HEK293T (cell line): ENCODE results near the gene UCP2.

ENCODE experiments used
- CTCF ChIA-PET: fragments of 350-600 bp; formaldehyde crosslinking; extraction: SDS; loops from one replicate; lab custom pipeline; 2021; ENCODE audit warnings: antibody characterized with exemption, inconsistent platforms; lab: Yijun Ruan, JAX
- POLR2A ChIA-PET: fragments of 350-600 bp; formaldehyde crosslinking; extraction: SDS; loops from one replicate; lab custom pipeline; 2020; ENCODE audit warnings: antibody characterized with exemption, inconsistent platforms; lab: Yijun Ruan, JAX
- DNase-seq: peaks from one replicate; pipeline ENCODE4 v3.0.0; 2012; ENCODE audit warnings: mixed read lengths; ENCODE audit errors: extremely low spot score
- ARNT ChIP-seq: fragments of 450-650 bp; IDR thresholded peaks from 2 replicates; pipeline ENCODE4 v1.6.1; 2017; ENCODE audit warnings: mild to moderate bottlenecking
- BHLHE40 ChIP-seq: fragments of 450-650 bp; IDR thresholded peaks from 2 replicates; pipeline ENCODE4 v1.6.1; 2016; ENCODE audit warnings: mild to moderate bottlenecking, moderate library complexity, borderline replicate concordance
- CTBP1 ChIP-seq: fragments of 450-650 bp; IDR thresholded peaks from 2 replicates; pipeline ENCODE4 v1.6.1; 2016; ENCODE audit warnings: borderline replicate concordance
- ELF4 ChIP-seq: fragments of 450-650 bp; IDR thresholded peaks from 2 replicates; pipeline ENCODE4 v1.6.1; 2017; ENCODE audit warnings: antibody characterized with exemption
- FOXA1 ChIP-seq: fragments of 450-650 bp; IDR thresholded peaks from 2 replicates; pipeline ENCODE4 v1.6.1; 2016; ENCODE audit warnings: mild to moderate bottlenecking
- FOXK2 ChIP-seq: fragments of 450-650 bp; IDR thresholded peaks from 2 replicates; pipeline ENCODE4 v1.6.1; 2016; ENCODE audit warnings: mild to moderate bottlenecking
- FOXM1 ChIP-seq: fragments of 450-650 bp; IDR thresholded peaks from 2 replicates; pipeline ENCODE4 v1.6.1; 2017; ENCODE audit warnings: mild to moderate bottlenecking, borderline replicate concordance
- HDGF ChIP-seq: fragments of 450-650 bp; IDR thresholded peaks from 2 replicates; pipeline ENCODE4 v1.6.1; 2017; ENCODE audit warnings: antibody characterized with exemption, borderline replicate concordance
- L3MBTL2 ChIP-seq: fragments of 450-650 bp; conservative IDR thresholded peaks from 2 replicates; pipeline ENCODE4 v1.6.1; 2016; ENCODE audit warnings: mild to moderate bottlenecking
- LEF1 ChIP-seq: fragments of 450-650 bp; IDR thresholded peaks from 2 replicates; pipeline ENCODE4 v1.6.1; 2017; ENCODE audit warnings: mild to moderate bottlenecking, borderline replicate concordance
- NFRKB ChIP-seq: fragments of 450-650 bp; IDR thresholded peaks from 2 replicates; pipeline ENCODE4 v1.6.1; 2016; ENCODE audit warnings: mild to moderate bottlenecking, moderate library complexity
- SP1 ChIP-seq: fragments of 450-650 bp; IDR thresholded peaks from 2 replicates; pipeline ENCODE4 v1.6.1; 2017
- SUZ12 ChIP-seq: fragments of 450-650 bp; IDR thresholded peaks from 2 replicates; pipeline ENCODE4 v1.6.1; 2016; ENCODE audit warnings: mild to moderate bottlenecking
- TARDBP ChIP-seq: fragments of 450-650 bp; IDR thresholded peaks from 2 replicates; pipeline ENCODE4 v1.6.1; 2016
- ZNF384 ChIP-seq: fragments of 450-650 bp; IDR thresholded peaks from 2 replicates; pipeline ENCODE4 v1.6.1; 2016
- TF ChIP-seq, protein P1 (sequence below): fragments of 450-650 bp; IDR thresholded peaks from 2 replicates; pipeline ENCODE4 v1.6.1; 2016

The UCP2 gene

GRCh38 chr11:74015919-74016684 is 33.5 kb upstream of the UCP2 start:
- DNase-seq = no peak
- ChIA-PET CTCF (no interaction called here), POLR2A (interaction anchor here (2.2 kb wide), 1 partner anchor 34 kb away, joined by 9 read pairs; the partner anchor contains the start of gene UCP2)
- TF ChIP-seq ARNT = no peak

GRCh38 chr11:74014880-74015279 is 32.2 kb upstream of the UCP2 start:
- TF ChIP-seq CTBP1 (no peak), SP1 (no peak), HDGF (no peak), FOXM1 (no peak), L3MBTL2 (no peak), NFRKB (no peak), FOXA1 (no peak), ELF4 (no peak), TARDBP (no peak), LEF1 (no peak), ZNF384 (no peak), ARNT (no peak)
- no peak for DNase-seq
- ChIA-PET CTCF (no interaction called here), POLR2A (interaction anchor here (2.2 kb wide), 1 partner anchor 33 kb away, joined by 9 read pairs; the partner anchor contains the start of gene UCP2)

GRCh38 chr11:74013141-74013540 is 30.5 kb upstream of the UCP2 start:
- no peak for DNase-seq
- POLR2A ChIA-PET = no interaction called here
- CTCF ChIA-PET = no interaction called here
- TF ChIP-seq ARNT (no peak), CTBP1 (no peak)

- ChIA-PET CTCF (interaction anchor here (0.5 kb wide), 1 partner anchor 42 kb away, joined by 4 read pairs; no protein-coding TSS in a partner anchor), POLR2A (interaction anchor here (1.4 kb wide), 1 partner anchor 30 kb away, joined by 3 read pairs; the partner anchor contains the start of gene UCP2)
- no peak for DNase-seq
- TF ChIP-seq SP1 (no peak), ZNF384 (no peak), ARNT (no peak), HDGF (no peak), FOXM1 (no peak), NFRKB (no peak)
- TF ChIP-seq, protein P1, sequence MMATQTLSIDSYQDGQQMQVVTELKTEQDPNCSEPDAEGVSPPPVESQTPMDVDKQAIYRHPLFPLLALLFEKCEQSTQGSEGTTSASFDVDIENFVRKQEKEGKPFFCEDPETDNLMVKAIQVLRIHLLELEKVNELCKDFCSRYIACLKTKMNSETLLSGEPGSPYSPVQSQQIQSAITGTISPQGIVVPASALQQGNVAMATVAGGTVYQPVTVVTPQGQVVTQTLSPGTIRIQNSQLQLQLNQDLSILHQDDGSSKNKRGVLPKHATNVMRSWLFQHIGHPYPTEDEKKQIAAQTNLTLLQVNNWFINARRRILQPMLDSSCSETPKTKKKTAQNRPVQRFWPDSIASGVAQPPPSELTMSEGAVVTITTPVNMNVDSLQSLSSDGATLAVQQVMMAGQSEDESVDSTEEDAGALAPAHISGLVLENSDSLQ = no peak
Measured at GRCh38 chr11:74012074-74012809, 29.6 kb upstream of the UCP2 start.

DNA sequence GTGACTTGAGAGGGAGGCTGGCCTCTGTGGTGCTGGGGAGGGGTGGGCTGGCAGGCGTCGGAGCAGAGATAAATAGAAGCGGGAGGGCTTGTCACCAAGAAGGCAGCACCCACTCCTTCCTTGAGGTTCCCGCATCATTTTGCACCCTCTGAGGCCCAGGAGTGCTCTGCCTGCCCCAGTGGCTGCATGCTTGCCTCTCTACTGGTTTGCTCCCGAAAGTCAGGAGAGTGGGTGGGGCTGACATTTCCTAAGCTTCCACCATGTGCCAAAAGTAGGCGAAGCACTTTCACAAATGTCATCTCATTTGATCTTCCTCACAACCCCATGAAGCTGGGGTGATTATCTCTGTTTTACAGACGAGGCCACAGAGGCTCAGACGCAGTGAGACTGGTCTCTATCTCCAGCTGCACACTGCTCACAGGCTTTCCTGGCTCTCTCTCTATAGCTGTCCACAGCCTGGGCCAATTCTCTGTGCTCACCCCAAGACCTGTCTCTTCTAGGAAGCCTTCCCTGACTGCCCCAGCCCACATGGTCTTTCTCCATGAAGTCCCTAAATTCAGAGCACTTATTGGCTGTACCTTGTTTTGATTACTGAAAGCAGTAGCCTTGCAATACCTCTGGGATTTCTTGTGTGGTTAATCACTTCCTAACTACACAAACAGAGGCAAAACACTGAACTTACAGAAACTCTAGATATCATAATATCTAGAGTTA is 28.9 kb upstream of the UCP2 start:
- POLR2A ChIA-PET = interaction anchor here (1.4 kb wide), 1 partner anchor 29 kb away, joined by 3 read pairs; the partner anchor contains the start of gene UCP2
- CTCF ChIA-PET = interaction anchor here (0.5 kb wide), 1 partner anchor 43 kb away, joined by 4 read pairs; no protein-coding TSS in a partner anchor
- no peak for TF ChIP-seq CTBP1
- TF ChIP-seq FOXA1 = no peak
- TF ChIP-seq ZNF384 = no peak
- TF ChIP-seq TARDBP = no peak
- no peak for TF ChIP-seq FOXM1
- no peak for DNase-seq

DNA sequence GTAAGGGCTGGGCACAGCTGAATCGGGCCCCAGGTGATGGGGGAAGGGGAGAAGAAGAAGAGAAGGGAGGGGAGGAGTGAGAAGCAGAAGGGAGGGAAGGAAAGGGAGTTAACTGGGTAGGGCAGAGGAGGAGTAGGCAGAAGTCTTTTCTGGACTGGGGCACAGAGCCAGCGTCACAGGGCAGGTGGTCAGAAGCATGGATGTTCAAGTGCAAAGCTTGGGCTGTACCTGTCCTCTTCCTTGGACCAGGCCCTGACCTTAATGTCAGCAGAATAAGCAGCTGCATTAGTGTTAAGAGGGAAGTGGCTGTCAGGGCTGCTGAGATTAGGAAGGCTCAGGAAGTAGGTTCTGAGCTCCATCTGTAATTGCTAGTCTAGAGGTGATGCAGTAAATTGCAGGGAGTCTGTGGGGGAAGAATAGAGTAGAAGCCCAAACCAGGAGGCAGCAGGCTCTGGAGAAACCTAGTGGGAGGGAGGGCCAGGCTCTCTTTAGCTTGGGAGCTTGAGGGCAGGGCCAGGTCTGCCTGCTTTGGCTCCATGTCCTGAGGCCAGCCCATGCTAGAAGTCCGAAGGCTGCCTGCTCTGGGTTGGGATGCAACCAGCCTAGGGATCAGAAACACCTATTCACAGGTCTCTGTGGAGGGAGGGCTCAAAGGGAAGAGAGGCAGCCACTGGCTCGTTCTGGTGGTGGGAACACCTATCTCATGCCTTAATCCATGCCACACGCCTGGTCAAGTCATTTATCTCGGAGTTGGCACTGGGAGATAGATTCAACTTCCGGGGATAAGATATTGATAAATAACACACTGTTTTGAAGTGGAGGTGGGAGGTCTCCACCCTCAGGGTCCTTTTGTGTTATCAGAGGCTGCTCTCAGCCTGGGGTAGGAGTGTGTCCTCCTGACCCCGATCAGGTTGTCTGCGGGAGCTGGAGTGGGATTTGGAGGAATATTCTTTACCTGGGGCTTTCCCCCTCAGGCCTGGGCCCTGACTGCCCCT is 28.0 kb upstream of the UCP2 start:
- ChIA-PET CTCF (no interaction called here), POLR2A (interaction anchor here (1.4 kb wide), 1 partner anchor 28 kb away, joined by 3 read pairs; the partner anchor contains the start of gene UCP2)
- no peak for TF ChIP-seq L3MBTL2
- no peak for TF ChIP-seq ELF4
- no peak for TF ChIP-seq NFRKB
- no peak for TF ChIP-seq HDGF
- TF ChIP-seq FOXM1 = no peak
- no peak for TF ChIP-seq FOXK2
- TF ChIP-seq CTBP1 = no peak
- TF ChIP-seq TARDBP = no peak
- TF ChIP-seq SUZ12 = no peak
- TF ChIP-seq LEF1 = no peak
- no peak for TF ChIP-seq SP1
- TF ChIP-seq ZNF384 = no peak
- TF ChIP-seq, protein P1 = no peak
- no peak for TF ChIP-seq ARNT
- TF ChIP-seq BHLHE40 = no peak
- no peak for TF ChIP-seq FOXA1
- DNase-seq = no peak
